Panc1 (cell line): ENCODE measurements around the gene IGFBP6. TPM values are rescaled to one million over a fixed set of nuclear protein-coding genes. Genes with fewer than 3 reads are reported as not detected.

Experiments
- ATAC-seq: fragments of 200-7000 bp; cut with Tn5 transposase; 2 replicates; pipeline ENCODE4 v1.9.1; 2020; ENCODE audit warnings: mild to moderate bottlenecking, moderate library complexity
- BruUV-seq: library from RNA; stranded (reverse); fragments of 400-500 nt; replicated peaks from 2 replicates; lab custom pipeline; 2021; lab: Mats Ljungman, UMichigan
- CTCF ChIA-PET: fragments of 300-600 bp; sonication (Branson Sonifier 250); formaldehyde crosslinking; loops from one replicate; lab custom pipeline; 2022; ENCODE audit warnings: antibody characterized with exemption; lab: Charles Lee
- POLR2A ChIA-PET: fragments of 300-600 bp; sonication (Branson Sonifier 250); formaldehyde crosslinking; loops from one replicate; lab custom pipeline; 2022; ENCODE audit warnings: antibody characterized with exemption; lab: Charles Lee
- DNase-seq: peaks from one replicate; pipeline ENCODE4 v3.0.0-alpha.2; 2010; ENCODE audit warnings: low read depth, low spot score
- H3K27ac ChIP-seq: 2 replicates; pipeline ENCODE4 v1.5.1; 2011; ENCODE audit warnings: mild to moderate bottlenecking, low read length, inconsistent platforms
- H3K27me3 ChIP-seq: fragments of 200-500 bp; sonication (Bioruptor generic); 2 replicates; pipeline ENCODE4 v1.6.0; 2014; ENCODE audit warnings: low read length, inconsistent platforms; ENCODE audit not compliant: control insufficient read depth, insufficient read depth
- H3K36me3 ChIP-seq: fragments of 200-500 bp; sonication (Bioruptor generic); 2 replicates; pipeline ENCODE4 v1.5.1; 2014; ENCODE audit warnings: inconsistent platforms, mild to moderate bottlenecking, low read length, moderate library complexity; ENCODE audit not compliant: control insufficient read depth, insufficient read depth
- H3K4me1 ChIP-seq: 2 replicates; pipeline ENCODE4 v1.5.1; 2011; ENCODE audit warnings: inconsistent platforms, mild to moderate bottlenecking, low read length, moderate library complexity; ENCODE audit not compliant: control insufficient read depth, insufficient read depth
- H3K4me3 ChIP-seq, 2 experiments: 2 replicates each; pipeline ENCODE4 v1.5.1; 2011 to 2012; ENCODE audit warnings: low read depth in 2 of 2, low read length in 2 of 2, mild to moderate bottlenecking in 2 of 2, inconsistent platforms in 1 of 2, moderate library complexity in 1 of 2
- H3K9me3 ChIP-seq: fragments of 200-500 bp; sonication (Bioruptor generic); 2 replicates; pipeline ENCODE4 v1.5.1; 2014; ENCODE audit warnings: low read depth, mild to moderate bottlenecking, inconsistent platforms, low read length, moderate library complexity; ENCODE audit not compliant: control insufficient read depth, insufficient read depth
- POLR2AphosphoS5 ChIP-seq: IDR thresholded peaks from 2 replicates; pipeline ENCODE4 v1.6.1; 2012; ENCODE audit warnings: mild to moderate bottlenecking, low read depth, low read length, moderate library complexity
- SIN3A ChIP-seq: IDR thresholded peaks from 2 replicates; pipeline ENCODE4 v1.6.1; 2012; ENCODE audit warnings: low read depth, mild to moderate bottlenecking, low read length, moderate library complexity, borderline replicate concordance; ENCODE audit not compliant: insufficient read depth
- TCF7L2 ChIP-seq: IDR thresholded peaks from 2 replicates; pipeline ENCODE4 v1.6.1; 2011; ENCODE audit warnings: mild to moderate bottlenecking, low read depth, low read length, inconsistent platforms
- in situ Hi-C: cut with HindIII; loops from 2 replicates; pipeline ENCODE4 v1.10.0; 2016; ENCODE audit warnings: low sequenced_read_pairs, low pct_unique_long_range_greater_than_20kb
- intact Hi-C: fragments of 100-400 bp; cut with micrococcal nuclease; formaldehyde crosslinking; loops from one replicate; pipeline ENCODE4 v1.10.0; 2022; ENCODE audit not compliant: unreplicated experiment
- total RNA-seq: library from RNA; stranded (reverse); gene quantifications from one replicate; pipeline ENCODE4 v1.2.1, GENCODE V29; 2021; ENCODE audit not compliant: unreplicated experiment
- TF ChIP-seq, protein P1 (sequence below), 2 experiments: IDR thresholded peaks; 2 replicates each; pipeline ENCODE4 v1.6.1; 2011 to 2012; ENCODE audit warnings: low read depth in 2 of 2, control low read depth in 1 of 2, low read length in 1 of 2, mild to moderate bottlenecking in 1 of 2, moderate library complexity in 1 of 2; ENCODE audit not compliant: insufficient read depth in 1 of 2
- TF ChIP-seq, protein P2 (sequence below): fragments of 450-650 bp; IDR thresholded peaks from 2 replicates; pipeline ENCODE4 v1.5.1; 2017; ENCODE audit warnings: mild to moderate bottlenecking

IGFBP6 gene
- total RNA-seq, 1 experiment from 2014 or later, result 4.7 TPM

DNA sequence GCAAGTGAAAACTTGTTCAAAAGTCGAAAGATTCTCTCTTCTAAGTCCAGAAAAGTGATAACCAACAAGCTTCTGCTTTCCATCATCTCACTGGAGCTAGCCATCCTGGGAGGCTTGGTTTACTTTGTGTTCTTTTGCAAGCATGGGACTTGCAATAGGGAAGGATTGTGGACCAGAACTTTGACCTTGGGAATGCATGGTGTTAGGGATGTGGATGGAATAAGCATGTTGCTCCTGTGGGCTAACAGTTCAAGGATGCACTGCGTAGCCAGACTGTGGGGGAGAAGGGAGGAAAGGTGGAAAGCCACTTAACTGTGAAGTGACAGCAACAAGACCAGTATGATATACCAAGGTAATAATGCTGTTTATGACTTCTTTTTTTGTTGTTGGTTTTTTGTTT, 34.4 kb downstream of the IGFBP6 start:
- in situ Hi-C loops, result no loop called here
- no TSS peak for BruUV-seq

DNA sequence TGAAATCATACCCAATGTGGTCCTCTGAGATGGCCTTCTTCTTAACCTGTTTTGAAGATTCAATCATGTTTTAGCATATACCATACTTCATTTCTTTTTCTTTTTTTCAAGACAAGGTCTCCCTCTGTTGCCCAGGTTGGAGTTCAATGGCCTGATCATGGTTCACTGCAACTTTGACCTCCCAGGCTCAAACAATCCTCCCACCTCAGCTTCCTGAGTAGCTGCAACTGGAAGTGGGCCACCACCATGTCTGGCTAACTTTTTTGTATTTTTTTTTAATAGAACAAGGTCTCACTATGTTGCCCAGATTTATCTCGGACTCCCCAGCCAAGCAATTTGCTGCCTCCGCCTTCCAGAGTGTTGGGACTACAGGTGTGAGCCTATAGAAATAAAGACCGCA, 36.3 kb downstream of the IGFBP6 start:
- POLR2A ChIA-PET, result interaction anchor here (0.6 kb wide), 1 partner anchor 883 kb away, joined by 4 read pairs; no protein-coding TSS in a partner anchor
- Histone ChIP-seq H3K4me1 (no peaks in the 10 kb centered on the region), H3K27me3 (no peaks in the 10 kb centered on the region; the same call in 1 of the 2 replicates), H3K36me3 (no peaks in the 10 kb centered on the region), H3K27ac (no peak overlapping the region), H3K9me3 (no peaks in the 10 kb centered on the region), H3K4me3 (no peak overlapping the region)
- no TSS peak for BruUV-seq
- TF ChIP-seq, protein P1, sequence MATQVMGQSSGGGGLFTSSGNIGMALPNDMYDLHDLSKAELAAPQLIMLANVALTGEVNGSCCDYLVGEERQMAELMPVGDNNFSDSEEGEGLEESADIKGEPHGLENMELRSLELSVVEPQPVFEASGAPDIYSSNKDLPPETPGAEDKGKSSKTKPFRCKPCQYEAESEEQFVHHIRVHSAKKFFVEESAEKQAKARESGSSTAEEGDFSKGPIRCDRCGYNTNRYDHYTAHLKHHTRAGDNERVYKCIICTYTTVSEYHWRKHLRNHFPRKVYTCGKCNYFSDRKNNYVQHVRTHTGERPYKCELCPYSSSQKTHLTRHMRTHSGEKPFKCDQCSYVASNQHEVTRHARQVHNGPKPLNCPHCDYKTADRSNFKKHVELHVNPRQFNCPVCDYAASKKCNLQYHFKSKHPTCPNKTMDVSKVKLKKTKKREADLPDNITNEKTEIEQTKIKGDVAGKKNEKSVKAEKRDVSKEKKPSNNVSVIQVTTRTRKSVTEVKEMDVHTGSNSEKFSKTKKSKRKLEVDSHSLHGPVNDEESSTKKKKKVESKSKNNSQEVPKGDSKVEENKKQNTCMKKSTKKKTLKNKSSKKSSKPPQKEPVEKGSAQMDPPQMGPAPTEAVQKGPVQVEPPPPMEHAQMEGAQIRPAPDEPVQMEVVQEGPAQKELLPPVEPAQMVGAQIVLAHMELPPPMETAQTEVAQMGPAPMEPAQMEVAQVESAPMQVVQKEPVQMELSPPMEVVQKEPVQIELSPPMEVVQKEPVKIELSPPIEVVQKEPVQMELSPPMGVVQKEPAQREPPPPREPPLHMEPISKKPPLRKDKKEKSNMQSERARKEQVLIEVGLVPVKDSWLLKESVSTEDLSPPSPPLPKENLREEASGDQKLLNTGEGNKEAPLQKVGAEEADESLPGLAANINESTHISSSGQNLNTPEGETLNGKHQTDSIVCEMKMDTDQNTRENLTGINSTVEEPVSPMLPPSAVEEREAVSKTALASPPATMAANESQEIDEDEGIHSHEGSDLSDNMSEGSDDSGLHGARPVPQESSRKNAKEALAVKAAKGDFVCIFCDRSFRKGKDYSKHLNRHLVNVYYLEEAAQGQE (IDR thresholded peaks at IDR 0.05; ENCODE audit: insufficient read depth in 1 of 2, low read depth in 2 of 2, low read length in 1 of 2), result no peak
- TF ChIP-seq TCF7L2, result no peak
- TF ChIP-seq, protein P2, sequence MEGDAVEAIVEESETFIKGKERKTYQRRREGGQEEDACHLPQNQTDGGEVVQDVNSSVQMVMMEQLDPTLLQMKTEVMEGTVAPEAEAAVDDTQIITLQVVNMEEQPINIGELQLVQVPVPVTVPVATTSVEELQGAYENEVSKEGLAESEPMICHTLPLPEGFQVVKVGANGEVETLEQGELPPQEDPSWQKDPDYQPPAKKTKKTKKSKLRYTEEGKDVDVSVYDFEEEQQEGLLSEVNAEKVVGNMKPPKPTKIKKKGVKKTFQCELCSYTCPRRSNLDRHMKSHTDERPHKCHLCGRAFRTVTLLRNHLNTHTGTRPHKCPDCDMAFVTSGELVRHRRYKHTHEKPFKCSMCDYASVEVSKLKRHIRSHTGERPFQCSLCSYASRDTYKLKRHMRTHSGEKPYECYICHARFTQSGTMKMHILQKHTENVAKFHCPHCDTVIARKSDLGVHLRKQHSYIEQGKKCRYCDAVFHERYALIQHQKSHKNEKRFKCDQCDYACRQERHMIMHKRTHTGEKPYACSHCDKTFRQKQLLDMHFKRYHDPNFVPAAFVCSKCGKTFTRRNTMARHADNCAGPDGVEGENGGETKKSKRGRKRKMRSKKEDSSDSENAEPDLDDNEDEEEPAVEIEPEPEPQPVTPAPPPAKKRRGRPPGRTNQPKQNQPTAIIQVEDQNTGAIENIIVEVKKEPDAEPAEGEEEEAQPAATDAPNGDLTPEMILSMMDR, result no peak
- no peak for TF ChIP-seq SIN3A
- no peak for TF ChIP-seq POLR2AphosphoS5
- intact Hi-C loops, result loop anchor here (1.0 kb wide), 1 partner anchor 25 kb away; no protein-coding TSS in a partner anchor
- CTCF ChIA-PET, result no interaction called here
- in situ Hi-C loops, result no loop called here
- DNase-seq, result no peak
- ATAC-seq, result no peak

More for the DNA sequence above, 34.4 kb downstream of the IGFBP6 start:
- no peak for ATAC-seq
- Histone ChIP-seq H3K4me3 (no peak overlapping the region), H3K36me3 (no peaks in the 10 kb centered on the region), H3K27ac (no peak overlapping the region), H3K9me3 (no peaks in the 10 kb centered on the region), H3K27me3 (peaks cover 5% of the 10 kb centered on the region), H3K4me1 (no peaks in the 10 kb centered on the region)
- POLR2A ChIA-PET, result no interaction called here
- CTCF ChIA-PET, result no interaction called here
- DNase-seq, result no peak
- TF ChIP-seq SIN3A (no peak), POLR2AphosphoS5 (no peak), TCF7L2 (no peak)
- TF ChIP-seq, protein P1 (IDR thresholded peaks at IDR 0.05; ENCODE audit: insufficient read depth in 1 of 2, low read depth in 2 of 2, low read length in 1 of 2), result no peak
- TF ChIP-seq, protein P2, result no peak
- intact Hi-C loops, result no loop called here
